NCI-H187 (cell line): ENCODE results near the gene NDUFC2.
"Not testable (repeated sequence)": the region's sequence is repeated elsewhere in the genome, so short reads cannot be mapped to it uniquely, and the experiment has no call there.

Experiments used
- DNase-seq, 2 experiments: peaks; one replicate each; lab custom pipeline; 2025; lab: John Stamatoyannopoulos, UW

Gene NDUFC2

GRCh38 chr11:78080084-78080817, 589 bp upstream of the NDUFC2 start:
- DNase-seq: no peak

- no peak for DNase-seq
Observed at GRCh38 chr11:78078218-78079167, 1.2 kb downstream of the NDUFC2 start.

- not testable (repeated sequence) for DNase-seq
Observed at GRCh38 chr11:78077592-78077991, 2.1 kb downstream of the NDUFC2 start.

- DNase-seq: no peak
Observed at GRCh38 chr11:78076733-78077403, 2.8 kb downstream of the NDUFC2 start.

- no peak for DNase-seq
Observed at GRCh38 chr11:78074756-78075155, 4.9 kb downstream of the NDUFC2 start.

GRCh38 chr11:78072455-78072854, 7.2 kb downstream of the NDUFC2 start:
- no peak for DNase-seq

- no peak for DNase-seq
Observed at GRCh38 chr11:78071717-78072116, 7.9 kb downstream of the NDUFC2 start.

GRCh38 chr11:78070621-78071020, 9.0 kb downstream of the NDUFC2 start:
- no peak for DNase-seq

GRCh38 chr11:78069465-78069864, 10.2 kb downstream of the NDUFC2 start:
- no peak for DNase-seq

GRCh38 chr11:78067704-78068103, 12.0 kb downstream of the NDUFC2 start:
- no peak for DNase-seq

GRCh38 chr11:78066471-78066870, 13.2 kb downstream of the NDUFC2 start:
- no peak for DNase-seq

GRCh38 chr11:78065203-78065602, 14.5 kb downstream of the NDUFC2 start:
- DNase-seq: no peak

- DNase-seq: no peak
Observed at GRCh38 chr11:78063440-78064181, 16.1 kb downstream of the NDUFC2 start, which contains the start of gene THRSP. Gene THRSP, plus strand, starts transcription at chr11:78063861. Its CDS starts 21 bp downstream, at chr11:78063882.

GRCh38 chr11:78062671-78063070, 17.0 kb downstream of the NDUFC2 start:
- no peak for DNase-seq

GRCh38 chr11:78061921-78062311, 17.7 kb downstream of the NDUFC2 start:
- no peak for DNase-seq

GRCh38 chr11:78061088-78061920, 18.4 kb downstream of the NDUFC2 start:
- no peak for DNase-seq

- DNase-seq: no peak
Observed at GRCh38 chr11:78060533-78060932, 19.1 kb downstream of the NDUFC2 start.

- DNase-seq: not testable (repeated sequence)
Observed at GRCh38 chr11:78059749-78060328, 19.8 kb downstream of the NDUFC2 start.

- no peak for DNase-seq
Observed at GRCh38 chr11:78057462-78058055, 22.1 kb downstream of the NDUFC2 start.

GRCh38 chr11:78056093-78056492, 23.6 kb downstream of the NDUFC2 start:
- DNase-seq: no peak
